Right ventricle myocardium inferior (tissue), 1 donor: ENCODE data around the gene SPATA32. TPM values are rescaled to one million over a fixed set of nuclear protein-coding genes. Genes with fewer than 3 reads are reported as not detected.
"Not testable (repeated sequence)": the region's sequence is repeated elsewhere in the genome, so short reads cannot be mapped to it uniquely, and the experiment has no call there.

Experiments
- ATAC-seq: fragments of 200-7000 bp; cut with Tn5 transposase; one replicate; pipeline ENCODE4 v1.9.1; 2020; ENCODE audit warnings: mild to moderate bottlenecking, moderate library complexity
- DNase-seq: peaks from one replicate; pipeline ENCODE4 v3.0.0; 2021; ENCODE audit errors: missing footprints
- intact Hi-C: fragments of 100-400 bp; cut with DNase I; formaldehyde crosslinking; loops from one replicate; pipeline ENCODE4 v1.11.0; 2022
- total RNA-seq: library from RNA; stranded (reverse); fragmentation: NEBNext Ultra II Directional; extraction: Animal tissue kit (Norgen Biotek cat#: 25700); gene quantifications from one replicate; pipeline ENCODE4 v1.2.1, GENCODE V29; 2021
- donor health status: DM: no; HTN: yes; CAD: no; lungs with severe emphysema.

SPATA32 gene
- total RNA-seq, 1 donor from 2014 or later: not detected

DNA sequence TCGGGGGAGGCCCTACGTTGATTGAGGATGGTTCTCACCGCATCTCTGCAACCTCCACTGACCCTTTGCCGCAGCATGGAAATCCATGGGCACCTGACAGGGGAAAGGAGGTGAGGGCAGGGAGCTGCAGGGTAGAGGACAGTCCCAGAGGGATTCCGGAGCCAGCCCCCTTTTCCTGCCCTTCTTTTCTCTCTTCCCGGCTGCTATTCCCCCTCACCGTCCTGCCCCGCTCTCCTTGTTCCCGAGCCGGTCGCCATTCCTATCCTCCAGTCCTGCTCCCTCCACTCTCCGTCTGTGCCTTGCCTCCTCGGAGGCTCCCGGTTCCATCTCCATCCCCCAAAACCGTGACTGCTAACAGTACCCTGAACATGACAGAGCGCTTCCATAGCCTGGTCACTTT is 4.8 kb downstream of the SPATA32 start:
- no peak for ATAC-seq
- intact Hi-C loops: no loop called here
- DNase-seq: no peak

DNA sequence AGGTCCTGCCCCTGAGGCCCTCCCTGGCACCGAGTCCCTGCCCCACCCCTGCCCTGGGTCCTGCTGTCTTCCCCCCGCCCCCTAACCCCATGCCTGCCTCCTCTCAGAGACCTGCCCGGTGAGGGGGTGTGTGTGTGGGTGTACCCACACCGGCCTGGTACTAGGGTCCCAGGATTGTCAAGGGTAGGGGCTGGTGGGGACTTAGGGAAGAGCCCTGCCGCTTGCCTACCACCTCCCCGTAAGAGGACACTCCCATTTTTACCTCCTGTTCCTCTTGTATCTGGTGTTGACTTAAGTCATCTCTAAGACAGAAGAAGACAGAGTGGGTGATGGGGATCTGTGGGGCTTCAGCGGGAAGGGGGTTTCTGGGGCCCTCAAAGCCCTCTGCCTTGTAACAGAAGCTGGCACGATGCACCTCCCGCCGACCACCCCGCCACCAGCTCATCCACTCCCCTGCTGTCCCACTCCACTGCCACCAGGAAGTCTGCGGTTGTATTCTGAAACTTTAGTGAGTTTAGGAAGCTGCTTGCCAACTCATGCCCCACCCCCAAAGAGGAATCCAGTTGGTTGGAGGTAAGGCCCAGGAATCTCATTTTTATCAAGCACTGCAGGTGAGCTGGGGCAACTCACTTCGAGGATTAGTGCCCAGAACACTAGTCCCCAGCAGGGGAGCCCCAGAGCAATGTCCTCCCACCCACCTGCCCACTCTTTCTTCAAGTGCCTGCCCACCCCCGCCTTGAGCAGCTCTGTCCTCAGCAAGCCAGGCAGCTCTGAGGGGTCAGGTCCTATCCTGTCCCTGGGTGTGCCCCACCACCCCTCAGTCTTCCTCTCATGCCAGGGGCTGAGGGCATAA is 5.6 kb downstream of the SPATA32 start:
- ATAC-seq (no peak), DNase-seq (no peak)
- intact Hi-C loops: no loop called here

DNA sequence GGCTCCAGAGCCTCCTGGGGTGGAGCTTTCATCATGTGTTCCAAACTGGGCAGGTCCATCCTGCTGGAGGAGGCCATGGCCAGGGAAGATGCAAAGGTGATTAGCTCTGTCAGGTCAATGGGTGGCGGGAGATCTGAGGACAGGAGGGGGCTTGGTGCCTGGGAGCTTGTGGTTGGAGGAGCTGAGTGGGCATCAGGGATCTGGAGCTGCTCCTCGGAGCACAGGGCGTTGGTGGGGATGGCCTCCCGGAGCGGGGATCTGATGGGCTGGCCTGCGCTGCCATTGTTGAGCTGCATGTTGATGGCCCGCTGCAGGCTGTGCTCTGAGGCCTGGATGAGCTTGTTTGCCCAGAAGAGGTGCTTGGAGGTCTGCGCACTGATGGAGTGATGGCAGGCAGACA is 6.5 kb downstream of the SPATA32 start:
- intact Hi-C loops: no loop called here
- ATAC-seq: no peak
- DNase-seq: no peak

DNA sequence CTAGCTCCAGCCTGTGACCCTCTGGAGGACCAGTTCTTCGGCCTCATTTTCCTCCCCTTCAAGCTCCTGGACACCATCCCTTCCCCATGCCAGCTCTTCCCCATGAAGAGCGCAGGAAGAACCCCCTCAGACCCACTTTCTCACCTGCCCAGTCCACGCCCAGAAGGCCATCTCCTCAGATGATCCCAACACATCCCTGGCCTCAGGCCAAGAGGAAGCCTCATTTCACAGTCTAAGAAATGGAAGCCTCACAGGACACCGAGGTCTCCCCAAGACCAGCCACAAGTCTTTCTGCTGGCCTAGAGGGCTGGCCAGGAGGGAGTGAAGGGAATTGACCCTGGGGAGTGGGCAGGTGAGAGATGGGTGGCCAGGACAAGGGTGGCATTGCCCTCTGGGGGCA is 8.0 kb downstream of the SPATA32 start:
- ATAC-seq: no peak

DNA sequence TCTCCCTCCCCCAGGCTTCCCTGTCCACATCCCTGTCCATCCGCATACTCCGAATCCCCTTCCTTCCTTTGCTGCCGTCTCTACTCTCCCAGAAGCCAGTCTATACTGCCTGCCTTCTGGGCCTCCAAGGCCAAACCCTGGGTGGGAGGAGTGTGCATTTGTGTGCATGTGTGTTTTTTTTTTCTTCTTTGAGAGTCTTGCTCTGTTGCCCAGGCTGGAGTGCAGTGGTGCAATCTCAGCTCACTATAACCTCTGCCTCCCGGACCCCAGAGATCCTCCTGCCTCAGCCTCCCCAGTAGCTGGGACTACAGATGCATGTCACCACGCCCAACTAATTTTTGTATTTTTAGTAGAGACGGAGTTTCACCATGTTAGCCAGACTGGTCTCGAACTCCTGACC is 8.7 kb downstream of the SPATA32 start:
- ATAC-seq, intact Hi-C loops, DNase-seq: not testable (repeated sequence)

More for the DNA sequence above, 8.0 kb downstream of the SPATA32 start:
- no peak for DNase-seq
- intact Hi-C loops: no loop called here

DNA sequence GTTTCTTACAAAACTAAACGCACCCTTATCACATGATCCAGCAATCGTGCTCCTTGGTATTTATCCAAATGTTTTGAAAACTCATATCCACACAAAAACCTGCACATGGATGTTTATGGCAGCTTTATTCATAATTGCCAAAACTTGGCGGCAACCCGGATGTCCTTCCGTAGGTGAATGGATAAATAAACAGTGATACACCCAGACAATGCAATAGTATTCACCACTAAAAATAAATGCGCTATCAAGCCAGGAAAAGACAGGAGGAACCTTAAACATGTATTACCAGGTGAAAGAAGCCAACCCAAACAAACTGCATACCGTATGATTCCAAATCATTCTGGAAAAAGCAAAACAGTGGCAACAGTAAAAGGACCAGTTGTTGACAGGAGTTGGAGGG is 10.0 kb downstream of the SPATA32 start:
- DNase-seq (no peak), ATAC-seq (no peak)
- intact Hi-C loops: no loop called here

DNA sequence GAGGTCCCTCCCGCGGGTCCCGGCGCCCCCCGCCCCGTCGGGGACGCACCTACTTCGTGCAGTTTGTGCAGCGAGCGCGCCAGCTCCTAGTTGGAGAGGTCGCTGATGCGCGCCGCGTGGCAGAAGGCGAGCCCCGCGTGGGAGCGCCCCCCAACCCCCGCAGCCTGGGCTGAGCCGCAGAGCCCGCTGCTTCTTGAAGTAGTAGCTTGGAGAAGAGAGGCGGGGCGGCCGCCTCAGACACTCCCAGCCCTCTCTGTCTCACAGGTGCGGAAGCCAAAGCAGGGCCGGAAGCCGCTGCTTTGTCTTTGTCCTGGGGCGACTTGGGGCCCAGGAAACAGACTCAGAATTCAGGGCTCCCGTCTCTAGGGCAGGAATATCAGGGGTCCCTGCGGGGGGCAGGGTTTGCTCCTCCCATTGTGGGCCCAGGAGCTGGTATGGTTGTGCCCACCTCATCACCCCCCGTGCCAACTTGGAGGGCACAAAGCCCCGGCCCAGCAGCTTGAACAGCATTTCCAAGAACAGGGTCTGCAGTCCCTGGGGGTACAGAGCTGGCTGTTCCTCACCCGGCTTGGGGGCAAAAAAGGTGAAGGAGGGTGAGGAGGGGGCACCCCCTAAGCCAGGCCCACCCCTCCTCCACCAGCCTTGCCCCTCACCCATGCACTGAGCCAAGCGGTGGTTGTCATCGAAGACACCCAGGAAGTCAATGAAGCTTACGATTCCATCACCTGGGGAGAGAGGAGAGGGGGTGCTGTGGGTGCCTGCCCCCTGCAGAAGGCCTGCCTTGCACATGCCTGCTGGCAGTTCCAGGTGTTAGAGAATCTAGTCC is 13.5 kb downstream of the SPATA32 start:
- ATAC-seq (peak; percentile 18), DNase-seq (no peak)
- intact Hi-C loops: no loop called here

DNA sequence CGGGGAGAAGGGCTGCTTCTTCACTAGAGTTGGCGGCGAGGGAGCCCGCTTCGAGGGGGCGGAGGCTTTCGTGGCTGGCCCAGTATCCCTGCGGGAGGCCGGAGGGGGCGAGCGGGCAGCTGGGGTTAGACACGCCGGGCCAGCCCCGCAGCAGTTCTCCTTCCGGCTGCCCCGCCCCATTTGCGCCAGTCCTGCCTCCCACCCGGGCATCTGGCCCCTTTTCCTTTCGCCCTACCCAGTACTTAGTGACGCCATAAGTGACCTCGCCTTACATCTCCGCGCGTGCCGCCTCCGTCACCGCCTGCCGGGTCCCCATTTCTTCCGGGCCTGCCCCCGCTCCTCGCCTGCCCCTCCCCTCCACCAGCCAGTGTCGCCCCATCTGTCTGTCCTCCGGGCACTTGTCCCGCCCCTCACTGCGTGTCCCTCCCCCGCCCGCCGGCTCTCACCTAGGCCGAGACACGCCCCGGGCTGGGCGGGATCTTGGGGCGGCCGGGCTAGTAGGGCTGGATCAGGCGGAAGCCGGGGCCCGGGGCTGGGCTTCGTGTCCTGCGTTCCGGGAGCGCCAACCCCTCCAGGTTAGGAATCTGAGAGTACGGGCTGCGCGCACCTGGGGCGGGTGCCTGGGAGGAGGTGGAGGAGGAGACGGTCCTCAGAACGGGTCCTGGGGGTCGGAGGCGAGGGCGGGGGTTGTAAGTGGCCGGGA is 14.3 kb downstream of the SPATA32 start:
- peak; percentile 95 for DNase-seq
- intact Hi-C loops: no loop called here
- ATAC-seq: peak; percentile 88

DNA sequence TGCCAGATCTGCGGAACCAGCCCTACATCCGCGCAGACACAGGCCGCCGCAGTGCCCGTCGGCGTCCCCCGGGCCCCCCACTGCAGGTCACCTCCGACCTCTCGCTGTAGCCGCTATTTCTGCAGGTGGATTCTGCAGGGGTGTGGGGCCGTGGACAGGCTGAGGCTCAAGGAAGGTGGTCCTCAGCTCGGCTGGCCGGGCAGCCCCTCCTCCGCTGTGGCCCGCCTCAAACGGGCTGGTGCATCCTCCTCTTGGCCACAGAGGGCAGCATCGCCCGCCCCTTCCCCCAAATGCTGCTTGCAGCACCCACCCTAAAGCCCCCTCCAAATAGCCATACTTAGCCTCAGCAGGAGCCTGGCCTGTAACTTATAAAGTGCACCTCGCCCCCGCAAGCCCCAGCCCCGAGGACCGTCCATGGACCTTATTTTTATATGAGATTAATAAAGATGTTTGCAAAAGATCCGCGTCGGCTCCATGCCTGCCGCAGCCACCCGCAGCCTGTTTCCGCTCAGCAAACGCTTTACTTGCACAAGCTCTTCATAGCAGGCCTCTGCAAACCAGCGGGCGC is 14.9 kb downstream of the SPATA32 start:
- intact Hi-C loops: no loop called here
- ATAC-seq: peak; percentile 33
- DNase-seq: no peak

DNA sequence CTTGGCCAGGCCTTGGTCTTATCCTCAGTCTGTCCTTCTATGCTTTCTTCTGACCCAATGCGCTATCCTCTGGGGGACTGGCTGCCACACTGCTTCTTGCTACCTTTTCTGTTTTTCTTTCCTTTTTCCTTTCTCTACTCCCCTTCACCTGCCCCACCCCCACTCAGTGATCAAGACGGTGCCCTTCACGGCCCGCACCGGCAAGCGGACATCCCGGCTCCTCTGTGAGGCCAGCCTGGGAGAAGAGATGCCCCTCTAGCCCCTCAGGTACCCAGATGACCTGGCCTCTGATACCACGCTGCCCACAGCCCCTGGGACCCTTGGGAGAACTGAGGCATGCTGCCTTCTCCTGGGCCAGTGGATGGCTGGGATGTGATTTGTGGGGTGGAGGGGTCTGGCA is 15.6 kb downstream of the SPATA32 start:
- DNase-seq: no peak
- ATAC-seq: no peak
- intact Hi-C loops: no loop called here

DNA sequence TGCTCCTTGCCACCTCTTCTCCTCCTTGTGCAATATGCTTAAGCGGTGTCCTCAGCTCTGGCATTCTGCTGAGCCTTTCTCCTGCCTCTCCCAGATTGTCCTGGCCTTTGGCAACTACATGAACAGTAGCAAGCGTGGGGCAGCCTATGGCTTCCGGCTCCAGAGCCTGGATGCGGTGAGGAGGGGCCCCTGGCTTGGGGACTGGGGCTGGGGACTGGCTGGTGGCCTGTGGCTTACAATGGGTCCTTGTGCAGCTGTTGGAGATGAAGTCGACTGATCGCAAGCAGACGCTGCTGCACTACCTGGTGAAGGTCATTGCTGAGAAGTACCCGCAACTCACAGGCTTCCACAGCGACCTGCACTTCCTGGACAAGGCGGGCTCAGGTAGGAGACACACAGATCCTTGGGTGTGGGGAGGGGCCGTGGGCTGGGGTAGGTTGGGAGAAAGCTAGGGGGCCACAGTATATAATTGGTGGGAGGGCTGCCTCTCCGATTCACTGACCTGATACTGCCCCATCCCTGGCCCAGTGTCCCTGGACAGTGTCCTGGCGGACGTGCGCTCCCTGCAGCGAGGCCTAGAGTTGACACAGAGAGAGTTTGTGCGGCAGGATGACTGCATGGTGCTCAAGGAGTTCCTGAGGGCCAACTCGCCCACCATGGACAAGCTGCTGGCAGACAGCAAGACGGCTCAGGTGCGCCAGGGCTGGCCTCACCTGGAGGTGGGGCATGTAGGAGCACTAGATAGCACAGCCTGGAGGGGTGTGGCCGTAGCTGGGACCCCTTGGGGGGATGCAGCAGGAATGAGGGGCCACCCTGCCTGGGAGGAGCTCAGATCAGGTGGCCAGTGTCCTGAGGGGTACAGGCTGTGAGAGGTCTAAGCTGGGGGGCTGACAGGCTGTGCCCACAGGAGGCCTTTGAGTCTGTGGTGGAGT is 16.9 kb downstream of the SPATA32 start:
- ATAC-seq: no peak
- intact Hi-C loops: no loop called here
- no peak for DNase-seq

DNA sequence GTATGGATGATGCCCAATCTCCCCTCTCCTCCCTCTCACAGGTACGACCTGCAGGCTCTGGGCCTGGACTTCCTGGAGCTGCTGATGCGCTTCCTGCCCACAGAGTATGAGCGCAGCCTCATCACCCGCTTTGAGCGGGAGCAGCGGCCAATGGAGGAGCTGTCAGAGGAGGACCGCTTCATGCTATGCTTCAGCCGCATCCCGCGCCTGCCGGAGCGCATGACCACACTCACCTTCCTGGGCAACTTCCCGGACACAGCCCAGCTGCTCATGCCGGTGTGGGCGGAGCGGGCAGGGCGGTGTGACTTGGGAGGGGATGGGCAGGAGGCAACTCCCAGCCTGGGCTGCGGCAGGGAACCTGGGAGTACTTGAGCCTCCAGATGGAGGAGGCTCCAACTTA is 18.1 kb downstream of the SPATA32 start:
- intact Hi-C loops: no loop called here
- no peak for DNase-seq
- no peak for ATAC-seq

DNA sequence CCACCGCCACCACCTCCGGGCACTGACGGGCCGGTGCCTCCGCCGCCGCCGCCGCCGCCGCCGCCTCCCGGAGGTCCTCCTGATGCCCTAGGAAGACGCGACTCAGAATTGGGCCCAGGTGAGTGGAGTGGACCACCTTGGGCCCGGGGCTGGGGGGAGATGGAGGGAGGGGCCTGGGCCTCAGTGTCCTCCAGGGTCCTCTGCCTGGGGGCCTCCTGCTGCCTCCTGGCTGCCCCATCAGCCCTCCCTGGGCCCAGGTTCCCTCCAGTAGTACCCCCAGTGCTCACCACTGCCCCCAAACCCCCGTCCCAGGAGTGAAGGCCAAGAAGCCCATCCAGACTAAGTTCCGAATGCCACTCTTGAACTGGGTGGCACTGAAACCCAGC is 19.9 kb downstream of the SPATA32 start:
- intact Hi-C loops: no loop called here
- DNase-seq (no peak), ATAC-seq (no peak)

DNA sequence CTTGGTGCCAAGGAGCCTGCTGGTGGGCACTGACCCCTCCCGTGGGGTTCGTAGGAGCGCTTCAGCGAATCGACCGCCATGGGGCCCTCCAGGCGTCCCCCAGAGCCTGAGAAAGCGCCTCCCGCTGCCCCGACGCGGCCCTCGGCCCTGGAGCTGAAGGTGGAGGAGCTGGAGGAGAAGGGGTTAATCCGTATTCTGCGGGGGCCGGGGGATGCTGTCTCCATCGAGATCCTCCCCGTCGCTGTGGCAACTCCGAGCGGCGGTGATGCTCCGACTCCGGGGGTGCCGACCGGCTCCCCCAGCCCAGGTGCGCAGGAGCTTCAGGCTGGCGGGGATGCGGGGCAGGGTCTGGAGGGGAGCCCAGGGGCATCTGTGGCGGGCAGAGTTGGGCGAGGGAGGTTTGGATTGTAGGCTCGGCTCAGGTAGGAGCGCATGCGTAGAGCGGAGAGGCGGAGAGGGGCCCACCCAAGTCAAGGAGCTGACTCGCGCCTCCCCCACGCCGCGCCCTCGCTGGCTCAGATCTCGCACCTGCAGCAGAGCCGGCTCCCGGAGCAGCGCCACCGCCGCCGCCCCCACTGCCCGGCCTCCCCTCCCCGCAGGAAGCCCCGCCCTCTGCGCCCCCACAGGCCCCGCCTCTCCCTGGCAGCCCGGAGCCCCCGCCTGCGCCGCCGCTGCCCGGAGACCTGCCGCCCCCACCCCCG is 20.4 kb downstream of the SPATA32 start:
- intact Hi-C loops: no loop called here
- ATAC-seq (no peak), DNase-seq (peak; percentile 13)

DNA sequence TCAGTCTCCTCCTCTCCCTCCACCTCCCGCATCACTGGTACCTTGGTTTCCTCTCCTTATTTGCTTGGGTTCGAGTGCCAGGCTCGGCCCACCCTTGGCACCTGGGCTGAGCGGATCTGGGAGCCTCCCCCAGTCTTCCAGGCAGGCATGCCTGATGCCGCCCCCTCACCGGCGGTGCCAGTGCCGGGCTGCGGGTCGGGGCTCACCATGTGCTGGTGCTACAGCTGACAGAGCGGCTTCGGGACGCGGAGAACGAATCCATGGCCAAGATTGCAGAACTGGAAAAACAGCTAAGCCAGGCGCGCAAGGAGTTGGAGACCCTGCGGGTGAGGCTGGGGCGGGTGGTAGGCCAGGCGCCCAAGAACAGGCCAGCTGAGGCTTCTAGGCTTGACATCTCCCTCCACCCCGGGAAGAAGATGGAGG is 21.0 kb downstream of the SPATA32 start:
- intact Hi-C loops: no loop called here
- DNase-seq: peak; percentile 21
- ATAC-seq: no peak

DNA sequence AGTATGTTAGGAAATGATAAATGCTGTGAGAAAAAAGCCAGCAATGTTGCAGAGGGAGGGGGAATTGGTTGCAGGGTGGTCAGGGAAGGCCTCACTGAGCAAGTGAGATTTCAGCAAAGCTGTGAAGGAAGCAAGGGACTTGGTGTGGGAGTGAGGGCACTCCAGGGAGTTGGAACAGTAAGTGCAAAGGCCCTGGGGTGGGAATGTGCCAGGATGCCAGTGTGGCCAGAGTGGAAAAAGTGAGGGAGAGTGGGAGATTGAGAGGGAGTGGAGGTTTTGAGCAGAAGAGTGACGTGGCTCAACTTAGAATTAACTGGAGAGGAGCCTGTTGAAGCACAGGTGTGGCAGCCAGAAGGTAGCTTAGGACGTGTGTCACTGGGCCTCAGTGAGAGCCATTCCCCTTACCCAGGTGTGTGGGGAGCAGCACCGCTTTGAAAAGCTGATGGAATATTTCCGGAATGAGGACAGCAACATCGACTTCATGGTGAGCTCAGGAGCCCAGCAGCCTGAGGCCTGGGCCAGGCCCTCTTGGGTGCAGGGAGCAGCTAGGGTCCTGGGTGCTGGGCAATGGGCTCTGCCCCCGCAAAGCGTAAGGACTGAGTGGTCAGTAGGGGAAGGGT is 23.6 kb downstream of the SPATA32 start:
- ATAC-seq (no peak), DNase-seq (no peak)
- intact Hi-C loops: no loop called here

DNA sequence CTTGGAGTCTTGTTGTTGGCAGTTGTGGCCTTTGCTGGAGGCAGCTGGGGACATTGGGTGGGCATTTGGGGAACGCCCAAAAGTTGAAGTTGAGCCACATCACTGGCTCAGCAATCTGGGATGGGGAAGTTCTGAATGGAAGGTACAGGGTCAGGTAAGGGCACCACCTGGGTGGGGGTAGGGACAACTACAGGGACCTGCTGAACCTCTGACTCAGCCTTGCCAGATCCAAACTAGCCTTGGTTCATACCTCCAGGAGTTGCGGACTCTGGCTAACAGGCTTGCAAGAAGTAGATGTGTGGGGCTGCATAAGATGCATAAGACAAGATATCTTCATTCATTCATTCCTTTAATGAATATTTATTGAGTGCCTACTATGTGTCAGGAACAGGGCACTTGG is 24.2 kb downstream of the SPATA32 start:
- no peak for DNase-seq
- ATAC-seq: no peak
- intact Hi-C loops: no loop called here
